Measurements from ENCODE around the gene ACOT9.

- TF ChIP-seq, protein P1, sequence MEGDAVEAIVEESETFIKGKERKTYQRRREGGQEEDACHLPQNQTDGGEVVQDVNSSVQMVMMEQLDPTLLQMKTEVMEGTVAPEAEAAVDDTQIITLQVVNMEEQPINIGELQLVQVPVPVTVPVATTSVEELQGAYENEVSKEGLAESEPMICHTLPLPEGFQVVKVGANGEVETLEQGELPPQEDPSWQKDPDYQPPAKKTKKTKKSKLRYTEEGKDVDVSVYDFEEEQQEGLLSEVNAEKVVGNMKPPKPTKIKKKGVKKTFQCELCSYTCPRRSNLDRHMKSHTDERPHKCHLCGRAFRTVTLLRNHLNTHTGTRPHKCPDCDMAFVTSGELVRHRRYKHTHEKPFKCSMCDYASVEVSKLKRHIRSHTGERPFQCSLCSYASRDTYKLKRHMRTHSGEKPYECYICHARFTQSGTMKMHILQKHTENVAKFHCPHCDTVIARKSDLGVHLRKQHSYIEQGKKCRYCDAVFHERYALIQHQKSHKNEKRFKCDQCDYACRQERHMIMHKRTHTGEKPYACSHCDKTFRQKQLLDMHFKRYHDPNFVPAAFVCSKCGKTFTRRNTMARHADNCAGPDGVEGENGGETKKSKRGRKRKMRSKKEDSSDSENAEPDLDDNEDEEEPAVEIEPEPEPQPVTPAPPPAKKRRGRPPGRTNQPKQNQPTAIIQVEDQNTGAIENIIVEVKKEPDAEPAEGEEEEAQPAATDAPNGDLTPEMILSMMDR (IDR thresholded peaks at IDR 0.05; ENCODE audit: insufficient read depth, low read depth, low read length): peak; percentile 3
- no peak for TF ChIP-seq EZH2 (IDR thresholded peaks at IDR 0.05; ENCODE audit: insufficient read depth, low read length)
Observed at GRCh38 chrX:23779025-23779424, 35.9 kb upstream of the ACOT9 start.

Data from astrocyte (in vitro differentiated cells and primary cell).